ENCODE results near the gene EFCC1. TPM values are rescaled to one million over a fixed set of nuclear protein-coding genes. Genes with fewer than 3 reads are reported as not detected.

The EFCC1 gene
- total RNA-seq, 1 donor from 2014 or later, result 0.60 TPM

DNA sequence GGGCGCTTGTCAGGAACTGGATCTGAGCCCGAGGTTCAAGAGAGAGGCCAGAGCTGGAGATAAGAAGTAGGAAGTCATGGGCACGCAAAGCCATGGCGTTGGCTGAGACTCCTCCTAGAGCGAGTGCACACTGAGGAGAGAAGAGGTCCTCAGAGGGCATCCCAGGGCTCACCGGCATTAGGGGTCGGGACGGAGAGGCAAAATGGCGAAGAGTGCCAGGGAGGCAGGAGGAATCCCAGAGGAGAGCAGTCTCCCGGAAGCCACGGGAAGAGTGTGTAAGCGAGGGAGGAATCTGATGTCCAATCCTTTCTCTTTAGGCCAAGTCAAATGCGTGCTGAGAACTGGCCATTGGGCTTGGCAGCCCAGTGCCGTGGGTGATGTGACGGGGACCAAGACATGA, 24.0 kb downstream of the EFCC1 start:
- DNase-seq (ENCODE audit: low spot score, unreplicated experiment), result no peak
- Mint-ChIP-seq H3K36me3 (ENCODE audit: insufficient read depth) (no peaks in the 10 kb centered on the region), H3K27me3 (peaks cover 28% of the 10 kb centered on the region), H3K4me3 (ENCODE audit: low read depth) (no peak overlapping the region), H3K4me1 (ENCODE audit: low read depth) (peaks cover 2% of the 10 kb centered on the region), H3K27ac (peak overlapping the region; percentile 10), H3K9me3 (ENCODE audit: low read depth) (no peaks in the 10 kb centered on the region)
- TF ChIP-seq, protein P1, sequence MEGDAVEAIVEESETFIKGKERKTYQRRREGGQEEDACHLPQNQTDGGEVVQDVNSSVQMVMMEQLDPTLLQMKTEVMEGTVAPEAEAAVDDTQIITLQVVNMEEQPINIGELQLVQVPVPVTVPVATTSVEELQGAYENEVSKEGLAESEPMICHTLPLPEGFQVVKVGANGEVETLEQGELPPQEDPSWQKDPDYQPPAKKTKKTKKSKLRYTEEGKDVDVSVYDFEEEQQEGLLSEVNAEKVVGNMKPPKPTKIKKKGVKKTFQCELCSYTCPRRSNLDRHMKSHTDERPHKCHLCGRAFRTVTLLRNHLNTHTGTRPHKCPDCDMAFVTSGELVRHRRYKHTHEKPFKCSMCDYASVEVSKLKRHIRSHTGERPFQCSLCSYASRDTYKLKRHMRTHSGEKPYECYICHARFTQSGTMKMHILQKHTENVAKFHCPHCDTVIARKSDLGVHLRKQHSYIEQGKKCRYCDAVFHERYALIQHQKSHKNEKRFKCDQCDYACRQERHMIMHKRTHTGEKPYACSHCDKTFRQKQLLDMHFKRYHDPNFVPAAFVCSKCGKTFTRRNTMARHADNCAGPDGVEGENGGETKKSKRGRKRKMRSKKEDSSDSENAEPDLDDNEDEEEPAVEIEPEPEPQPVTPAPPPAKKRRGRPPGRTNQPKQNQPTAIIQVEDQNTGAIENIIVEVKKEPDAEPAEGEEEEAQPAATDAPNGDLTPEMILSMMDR (IDR thresholded peaks at IDR 0.05; ENCODE audit: unreplicated experiment), result no peak

DNA sequence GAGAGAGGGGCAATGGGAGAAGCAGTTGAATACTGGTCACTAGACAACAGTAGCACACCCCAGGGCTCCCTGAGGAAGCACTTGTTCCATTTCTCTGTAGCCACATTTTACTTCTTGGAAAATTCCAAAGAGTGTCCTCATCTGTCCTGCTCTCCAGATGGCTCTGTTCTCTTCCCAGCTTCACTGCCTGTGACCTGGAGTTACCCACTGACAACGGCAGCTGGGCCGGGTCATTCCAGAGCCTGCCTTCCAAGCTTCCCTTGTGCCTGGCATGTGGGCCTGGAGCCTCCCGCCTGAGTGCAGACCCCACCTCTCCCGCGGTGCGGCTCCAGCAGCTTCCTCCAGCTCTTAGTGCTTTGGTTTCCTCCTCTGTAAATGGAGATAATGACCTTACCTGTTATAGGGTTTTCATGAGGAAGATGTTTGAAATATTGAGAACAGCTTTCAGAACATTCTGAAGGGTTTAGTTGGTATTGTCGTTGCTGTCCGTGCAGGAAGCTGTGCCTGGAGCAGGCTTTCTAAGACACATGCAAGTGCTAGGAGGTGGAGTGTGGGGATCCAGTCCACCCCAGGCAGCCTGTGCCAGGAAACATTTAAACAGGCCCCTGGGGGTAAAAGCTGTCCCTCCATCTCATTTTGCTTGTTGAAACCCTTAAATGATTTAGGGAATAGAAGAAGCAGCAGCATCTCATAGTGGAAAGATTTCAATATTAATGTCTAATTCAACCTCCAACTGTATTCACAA, 24.8 kb downstream of the EFCC1 start:
- Mint-ChIP-seq H3K27me3 (peaks cover 28% of the 10 kb centered on the region), H3K4me1 (ENCODE audit: low read depth) (peaks cover 2% of the 10 kb centered on the region), H3K27ac (no peak overlapping the region), H3K36me3 (ENCODE audit: insufficient read depth) (no peaks in the 10 kb centered on the region), H3K9me3 (ENCODE audit: low read depth) (no peaks in the 10 kb centered on the region), H3K4me3 (ENCODE audit: low read depth) (no peak overlapping the region)
- TF ChIP-seq, protein P1 (IDR thresholded peaks at IDR 0.05; ENCODE audit: unreplicated experiment), result no peak
- DNase-seq (ENCODE audit: low spot score, unreplicated experiment), result no peak

DNA sequence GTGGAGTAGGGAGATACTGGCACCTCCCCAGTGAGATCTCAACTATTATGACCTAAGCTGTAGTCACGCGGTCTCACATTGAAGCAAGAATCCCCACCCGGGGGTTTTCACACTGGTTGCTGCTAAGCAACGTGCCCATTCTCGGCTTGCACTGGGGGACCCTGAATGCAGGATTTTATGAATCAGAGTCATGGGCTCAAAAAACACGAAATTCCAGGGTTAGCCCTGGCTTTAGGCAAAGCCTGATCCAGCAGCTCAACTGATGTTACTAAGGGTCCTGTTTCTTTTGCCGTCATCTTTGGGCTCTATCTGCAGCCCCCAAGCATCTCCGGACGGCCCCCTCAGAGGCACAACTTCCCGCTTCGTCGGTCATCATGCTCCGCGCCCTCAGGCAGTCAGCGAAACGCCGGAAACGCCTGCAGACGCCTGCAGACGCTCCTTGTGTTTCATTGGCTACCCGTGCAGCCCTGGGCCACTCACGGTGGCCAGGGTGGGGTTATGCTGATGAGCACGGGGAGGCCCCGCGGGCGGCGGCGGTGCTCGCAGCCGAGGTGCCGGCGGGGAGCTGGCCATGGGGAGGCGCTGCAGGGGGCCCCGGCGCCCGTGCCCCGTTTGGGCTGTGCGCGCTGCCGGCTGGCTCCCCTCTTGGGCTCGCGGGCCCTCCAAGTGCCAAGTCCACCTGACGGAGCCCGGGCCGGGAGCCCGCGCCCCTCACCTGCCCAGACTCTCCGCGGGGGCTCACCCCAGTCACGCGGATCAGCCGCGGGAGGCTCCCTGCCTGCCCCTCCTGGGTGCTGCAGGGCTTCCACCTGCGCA, 25.8 kb downstream of the EFCC1 start:
- peak; percentile 73 for DNase-seq (ENCODE audit: low spot score, unreplicated experiment)
- TF ChIP-seq, protein P1 (IDR thresholded peaks at IDR 0.05; ENCODE audit: unreplicated experiment), result peak; percentile 76
- H3K4me1 Mint-ChIP-seq (ENCODE audit: low read depth), result peaks cover 5% of the 10 kb centered on the region
- H3K9me3 Mint-ChIP-seq (ENCODE audit: low read depth), result no peaks in the 10 kb centered on the region
- H3K36me3 Mint-ChIP-seq (ENCODE audit: insufficient read depth), result no peaks in the 10 kb centered on the region
- H3K27me3 Mint-ChIP-seq, result peaks cover 24% of the 10 kb centered on the region
- H3K27ac Mint-ChIP-seq, result peak overlapping the region; percentile 76
- H3K4me3 Mint-ChIP-seq (ENCODE audit: low read depth), result peak overlapping the region; percentile 52

DNA sequence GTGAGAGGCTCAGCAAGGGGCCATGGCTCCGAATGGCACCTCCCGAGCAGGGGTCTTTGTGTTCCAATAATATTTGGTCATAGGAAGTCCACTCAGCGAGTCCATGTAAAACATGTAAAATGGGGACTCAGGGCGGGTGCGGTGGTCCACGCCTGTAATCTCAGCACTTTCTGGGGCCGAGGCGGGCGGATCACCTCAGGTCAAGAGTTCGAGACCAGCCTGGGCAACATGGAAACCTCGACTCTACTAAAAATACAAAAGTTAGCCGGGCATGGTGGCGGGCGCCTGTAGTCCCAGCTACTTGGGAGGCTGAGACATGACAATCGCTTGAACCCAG, 26.4 kb downstream of the EFCC1 start:
- Mint-ChIP-seq H3K9me3 (ENCODE audit: low read depth) (no peaks in the 10 kb centered on the region), H3K36me3 (ENCODE audit: insufficient read depth) (no peaks in the 10 kb centered on the region), H3K4me1 (ENCODE audit: low read depth) (peaks cover 5% of the 10 kb centered on the region), H3K27ac (no peak overlapping the region), H3K4me3 (ENCODE audit: low read depth) (no peak overlapping the region), H3K27me3 (peaks cover 24% of the 10 kb centered on the region)
- no peak for DNase-seq (ENCODE audit: low spot score, unreplicated experiment)
- TF ChIP-seq, protein P1 (IDR thresholded peaks at IDR 0.05; ENCODE audit: unreplicated experiment), result no peak

DNA sequence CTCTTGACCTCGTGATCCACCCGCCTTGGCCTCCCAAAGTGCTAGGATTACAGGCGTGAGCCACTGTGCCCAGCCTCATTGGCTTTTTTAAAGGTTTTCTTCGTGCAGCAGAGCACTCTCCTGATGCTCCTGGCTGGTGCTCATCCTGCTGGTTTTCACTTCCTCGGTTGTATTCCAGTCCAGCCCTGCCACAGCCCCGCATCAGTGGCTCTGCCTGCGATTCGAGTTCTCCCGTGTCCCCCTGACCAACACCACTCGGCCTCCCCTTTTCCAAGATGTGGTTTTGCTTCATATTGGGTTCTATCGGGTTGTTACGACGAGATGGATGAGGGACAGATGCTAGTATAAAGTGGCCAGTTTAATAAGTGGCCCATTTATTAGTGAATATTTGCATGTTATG, 27.8 kb downstream of the EFCC1 start:
- DNase-seq (ENCODE audit: low spot score, unreplicated experiment), result no peak
- no peaks in the 10 kb centered on the region for H3K9me3 Mint-ChIP-seq (ENCODE audit: low read depth)
- TF ChIP-seq, protein P1 (IDR thresholded peaks at IDR 0.05; ENCODE audit: unreplicated experiment), result no peak
- H3K36me3 Mint-ChIP-seq (ENCODE audit: insufficient read depth), result no peaks in the 10 kb centered on the region
- no peak overlapping the region for H3K27ac Mint-ChIP-seq
- peaks cover 24% of the 10 kb centered on the region for H3K27me3 Mint-ChIP-seq
- peaks cover 5% of the 10 kb centered on the region for H3K4me1 Mint-ChIP-seq (ENCODE audit: low read depth)
- H3K4me3 Mint-ChIP-seq (ENCODE audit: low read depth), result no peak overlapping the region

Measured in progenitor cell of endocrine pancreas (in vitro differentiated cells).